ENCODE measurements around the gene RAB33B. TPM values are rescaled to one million over a fixed set of nuclear protein-coding genes. Genes with fewer than 3 reads are reported as not detected.
"Not testable (repeated sequence)": the region's sequence is repeated elsewhere in the genome, so short reads cannot be mapped to it uniquely, and the experiment has no call there.

Gene RAB33B
- 10 to 100 TPM in 2 of 3 donors, 1 to 10 TPM in 1; 9.7 to 10.9 (median 10.4) TPM for polyA plus RNA-seq (ENCODE audit: insufficient read length in 3 of 3)

DNA sequence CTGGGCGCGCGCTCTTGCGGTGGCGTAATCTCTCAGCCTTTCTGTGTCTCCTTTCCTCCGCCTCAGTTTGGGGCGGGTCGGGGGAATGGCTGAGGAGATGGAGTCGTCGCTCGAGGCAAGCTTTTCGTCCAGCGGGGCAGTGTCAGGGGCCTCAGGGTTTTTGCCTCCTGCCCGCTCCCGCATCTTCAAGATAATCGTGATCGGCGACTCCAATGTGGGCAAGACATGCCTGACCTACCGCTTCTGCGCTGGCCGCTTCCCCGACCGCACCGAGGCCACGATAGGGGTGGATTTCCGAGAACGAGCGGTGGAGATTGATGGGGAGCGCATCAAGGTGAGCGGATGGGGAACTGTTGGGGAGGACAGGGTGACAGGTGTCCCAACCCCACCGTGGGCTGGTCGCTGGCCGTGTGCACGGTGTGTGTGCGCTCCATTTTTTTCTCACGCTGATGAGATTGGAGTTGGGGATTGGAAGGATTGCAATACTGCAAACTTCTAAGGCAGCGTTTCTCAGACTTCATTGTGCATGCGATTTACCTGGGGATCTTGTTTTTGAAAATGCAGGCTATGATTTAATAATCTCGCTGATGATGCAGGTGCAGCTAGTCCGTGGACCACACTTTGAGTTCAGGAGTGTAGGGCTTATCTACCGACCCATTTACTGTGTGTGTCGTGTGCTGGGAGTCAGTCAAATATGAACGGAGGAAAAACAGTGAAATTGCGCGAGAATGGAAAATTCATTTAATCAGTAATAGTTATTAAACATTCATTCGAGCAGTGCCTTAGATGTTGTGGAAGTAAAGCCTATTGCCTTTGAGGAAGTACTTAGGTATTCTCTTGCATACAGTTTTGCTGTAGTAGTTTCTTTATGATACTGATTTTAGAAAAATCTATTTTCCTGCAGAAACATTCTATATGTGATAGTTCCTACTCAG lies at the start of gene RAB33B:
RAB33B (plus strand) TSS at position 11 of the 935 bp plus-strand sequence; CDS start at position 86, 75 bp downstream.
- DNase-seq (ENCODE audit: low read depth in 3 of 3, low spot score in 2 of 3): peak in 2 of 3 donors; percentile 20 to 41

DNA sequence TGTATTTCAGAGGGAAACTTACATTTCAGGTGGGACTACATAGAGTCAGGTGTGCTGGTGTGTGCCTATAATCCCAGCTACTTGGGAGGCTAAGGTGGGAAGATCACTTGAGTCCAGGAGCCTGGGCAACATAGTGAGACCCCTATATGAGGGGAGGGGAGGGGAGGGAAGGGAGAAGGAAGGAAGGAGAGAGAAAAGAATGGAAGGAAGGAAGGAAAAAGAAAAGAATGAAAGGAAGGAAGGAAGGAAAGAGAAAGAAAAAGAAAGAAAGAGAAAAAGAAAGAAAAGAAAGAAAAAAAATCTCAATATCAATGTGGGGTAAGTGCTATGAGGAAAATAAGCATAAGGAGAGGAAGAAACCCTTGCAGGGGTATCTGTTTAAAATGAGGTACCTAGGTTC lies 43.6 kb upstream of the RAB33B start:
- no peak for DNase-seq (ENCODE audit: low read depth in 3 of 3, low spot score in 2 of 3)

DNA sequence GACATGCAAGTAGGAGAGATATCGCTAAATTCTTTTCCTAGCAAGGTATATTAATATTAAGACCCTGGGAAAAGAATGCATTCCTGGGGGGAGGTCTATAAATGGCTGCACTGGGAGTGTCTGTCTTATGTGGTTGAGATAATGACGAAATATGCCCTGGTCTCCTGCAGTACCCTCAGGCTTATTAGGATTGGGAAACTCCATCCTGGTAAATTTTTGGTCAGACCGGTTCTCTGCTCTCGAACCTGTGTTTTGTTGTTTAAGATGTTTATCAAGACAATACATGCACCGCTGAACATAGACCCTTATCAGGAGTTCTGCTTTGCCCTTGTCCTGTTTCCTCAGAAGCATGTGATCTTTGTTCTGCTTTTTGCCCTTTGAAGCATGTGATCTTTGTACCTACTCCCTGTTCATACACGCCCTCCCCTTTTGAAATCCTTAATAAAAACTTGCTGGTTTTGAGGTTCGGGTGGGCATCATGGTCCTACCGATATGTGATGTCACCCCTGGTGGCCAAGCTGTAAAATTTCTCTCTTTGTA lies 39.2 kb upstream of the RAB33B start:
- not testable (repeated sequence) for DNase-seq (ENCODE audit: low read depth in 3 of 3, low spot score in 2 of 3)

DNA sequence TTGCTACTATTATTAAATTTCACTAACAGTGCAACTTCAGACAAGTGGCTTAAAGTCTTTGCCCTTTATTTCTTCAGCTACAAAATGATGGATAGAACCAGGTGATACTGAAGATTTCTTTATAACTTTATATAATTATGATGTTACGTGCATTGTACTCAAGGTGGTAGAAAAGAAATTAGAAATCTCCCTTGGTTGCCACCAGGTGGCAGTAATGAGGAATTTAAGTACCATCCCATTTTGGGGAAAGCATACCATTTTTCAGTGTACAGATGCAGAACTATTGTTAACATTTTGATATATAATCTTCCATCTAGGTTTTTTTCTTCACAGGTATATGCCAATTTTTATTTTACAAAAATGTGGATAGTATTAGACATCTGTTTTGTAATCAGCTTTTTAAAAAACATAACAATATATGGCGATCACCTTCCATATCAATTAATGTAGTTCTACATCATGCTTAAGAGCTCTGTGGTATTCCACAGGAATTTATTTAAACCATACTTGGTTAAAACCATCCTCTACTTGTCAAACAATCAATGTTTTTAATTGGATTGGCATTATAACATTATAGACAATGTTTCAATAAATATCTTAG lies 37.7 kb upstream of the RAB33B start:
- peak in 1 of 3 donors; percentile 19 for DNase-seq (ENCODE audit: low read depth in 3 of 3, low spot score in 2 of 3)

DNA sequence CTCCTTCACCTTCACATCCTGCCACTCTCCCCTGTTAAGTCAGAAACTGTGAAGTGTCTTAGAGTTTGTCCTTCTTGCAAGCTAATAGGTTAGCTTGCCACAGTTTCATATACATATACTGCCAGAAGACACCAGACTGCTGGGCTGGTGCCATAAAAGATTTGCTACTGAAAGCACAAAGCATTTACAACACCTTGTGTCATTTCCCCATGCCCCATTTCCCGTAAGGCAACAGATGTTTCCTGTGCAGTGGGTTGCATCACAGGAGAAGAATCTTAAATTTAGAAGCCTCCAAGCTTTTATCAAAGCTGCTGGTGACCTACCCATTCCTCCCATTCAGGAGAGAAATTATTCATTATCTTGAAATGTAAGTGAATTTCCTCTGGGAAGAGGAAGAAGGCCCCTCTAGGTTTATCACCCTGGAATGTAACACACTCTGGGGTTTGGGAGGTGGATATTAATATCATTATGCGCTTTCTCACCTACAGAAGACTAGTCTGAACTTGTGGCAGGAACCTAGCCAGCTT lies 34.5 kb upstream of the RAB33B start:
- peak in 1 of 3 donors; percentile 7 for DNase-seq (ENCODE audit: low read depth in 3 of 3, low spot score in 2 of 3)

DNA sequence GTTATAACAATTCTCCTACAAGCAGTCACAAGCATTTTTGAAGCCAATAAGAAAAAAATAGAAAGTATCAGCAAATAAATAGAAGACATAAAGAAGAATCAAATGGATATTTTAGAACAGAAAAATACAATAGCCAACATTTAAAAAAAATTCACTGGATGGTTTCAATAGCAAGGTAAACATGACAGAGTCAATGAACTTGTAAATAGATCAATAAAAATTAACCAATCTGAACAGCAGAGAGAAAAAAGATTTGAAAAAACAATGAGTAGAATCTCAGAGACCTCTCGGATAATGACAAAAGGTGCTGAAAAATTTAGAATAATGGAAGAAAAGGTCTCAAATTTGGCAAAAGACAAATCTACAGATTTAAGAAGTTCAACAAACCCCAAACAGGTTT lies 33.3 kb upstream of the RAB33B start:
- DNase-seq (ENCODE audit: low read depth in 3 of 3, low spot score in 2 of 3): no peak

DNA sequence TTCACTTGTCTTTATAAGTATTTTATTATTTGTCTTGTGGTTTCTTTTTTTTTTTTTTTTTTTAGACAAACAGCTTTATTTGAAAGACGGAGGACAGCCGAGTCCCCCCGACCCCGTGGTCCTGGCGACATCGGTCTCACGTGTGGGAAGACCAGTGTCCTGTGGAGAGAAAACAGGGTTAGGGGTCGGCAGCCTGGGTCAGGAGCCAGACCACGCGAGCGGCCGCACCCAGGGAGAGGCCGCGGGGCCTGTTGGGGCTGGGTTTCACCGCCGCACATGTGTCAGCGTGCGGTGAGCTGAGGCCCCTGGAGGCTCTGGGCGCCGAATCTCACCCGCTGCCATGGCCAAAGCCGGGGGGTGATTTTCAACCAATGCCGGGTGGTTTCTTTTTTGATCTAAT lies 17.8 kb upstream of the RAB33B start:
- no peak for DNase-seq (ENCODE audit: low read depth in 3 of 3, low spot score in 2 of 3)

DNA sequence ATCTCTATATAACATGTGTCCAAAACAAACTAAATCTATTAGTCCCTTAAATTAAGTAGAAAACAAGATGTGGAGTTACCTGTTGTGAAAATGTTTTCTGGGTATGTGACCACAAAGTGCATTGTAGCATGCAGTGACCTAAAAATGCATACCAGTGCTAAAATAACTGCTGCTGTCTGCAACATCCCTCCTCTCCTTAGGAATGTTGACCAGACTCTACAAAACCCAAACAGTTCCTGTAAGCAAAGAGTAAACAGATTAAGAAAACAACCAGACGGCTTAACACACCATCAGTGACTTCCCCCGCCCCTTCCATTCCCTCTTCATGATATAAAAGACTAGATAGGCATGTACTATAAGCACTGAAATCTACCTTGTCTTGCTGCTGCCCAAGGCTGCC lies 15.8 kb upstream of the RAB33B start:
- no peak for DNase-seq (ENCODE audit: low read depth in 3 of 3, low spot score in 2 of 3)

DNA sequence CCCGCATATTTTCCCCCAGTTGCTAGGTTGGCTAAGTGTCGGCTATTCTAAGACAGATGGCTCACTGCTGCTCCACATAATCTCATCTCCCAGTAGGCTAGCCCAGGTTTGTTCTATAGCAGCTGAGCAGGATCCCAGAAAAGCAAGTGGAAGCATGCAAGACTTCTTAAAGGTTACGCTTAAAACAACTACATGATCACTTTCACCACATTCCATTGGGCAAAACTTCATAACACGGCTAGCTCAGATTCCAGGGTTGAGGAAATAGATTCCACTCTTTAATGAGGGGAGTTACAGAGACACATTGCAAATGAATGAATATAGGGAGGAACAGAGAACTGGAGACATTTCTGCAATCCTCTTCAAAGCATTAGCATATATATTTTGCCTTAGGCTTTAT lies 12.9 kb upstream of the RAB33B start:
- DNase-seq (ENCODE audit: low read depth in 3 of 3, low spot score in 2 of 3): no peak

DNA sequence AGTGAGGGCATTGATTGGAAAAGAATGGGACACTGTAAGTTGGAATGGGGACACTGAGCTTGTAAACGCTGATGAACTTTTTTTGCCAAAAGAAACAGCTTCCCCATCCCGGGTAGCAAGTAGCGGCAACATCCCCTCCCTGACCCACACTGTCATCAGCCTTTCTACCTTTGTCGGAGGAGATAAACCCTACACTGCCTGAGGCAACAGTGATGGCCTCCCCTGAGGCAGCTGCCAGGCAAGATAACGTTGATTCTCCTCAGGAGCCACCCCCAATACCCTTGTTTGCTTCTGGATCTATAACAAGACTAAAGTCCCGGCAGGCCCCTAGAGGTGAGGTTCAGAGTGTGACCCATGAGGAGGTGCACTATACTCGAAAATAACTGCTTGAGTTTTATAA lies 10.3 kb upstream of the RAB33B start:
- no peak for DNase-seq (ENCODE audit: low read depth in 3 of 3, low spot score in 2 of 3)

DNA sequence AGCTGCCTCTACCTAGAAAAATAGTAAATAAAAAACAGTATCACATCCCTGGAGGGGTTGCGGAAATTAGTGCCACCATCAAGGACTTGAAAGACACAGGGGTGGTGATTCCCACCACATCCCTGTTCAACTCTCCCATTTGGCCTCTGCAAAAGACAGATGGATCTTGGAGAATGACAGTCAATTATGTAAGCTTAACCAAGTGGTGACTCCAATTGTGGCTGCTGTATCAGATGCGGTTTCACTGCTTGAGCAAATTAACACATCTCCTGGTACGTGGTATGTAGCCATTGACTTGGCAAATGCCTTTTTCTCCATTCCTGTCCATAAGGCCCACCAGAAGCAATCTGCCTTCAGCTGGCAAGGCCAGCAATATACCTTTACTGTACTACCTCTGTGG lies 9.0 kb upstream of the RAB33B start:
- not testable (repeated sequence) for DNase-seq (ENCODE audit: low read depth in 3 of 3, low spot score in 2 of 3)

DNA sequence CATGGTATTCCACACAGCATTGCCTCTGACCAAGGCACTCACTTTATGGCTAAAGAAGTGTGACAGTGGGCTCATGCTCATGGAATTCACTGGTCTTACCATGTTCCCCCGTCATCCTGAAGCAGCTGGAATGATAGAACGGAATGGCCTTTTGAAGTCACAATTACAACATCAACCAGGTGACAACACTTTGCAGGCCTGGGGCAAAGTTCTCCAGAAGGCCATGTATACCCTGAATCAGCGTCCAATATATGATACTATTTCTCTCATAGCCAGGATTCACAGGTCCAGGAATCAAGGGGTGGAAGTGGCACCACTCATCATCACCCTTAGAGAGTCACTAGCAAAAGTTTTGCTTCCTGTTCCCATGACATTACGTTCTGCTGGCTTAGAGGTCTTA lies 6.8 kb upstream of the RAB33B start:
- DNase-seq (ENCODE audit: low read depth in 3 of 3, low spot score in 2 of 3): not testable (repeated sequence)

DNA sequence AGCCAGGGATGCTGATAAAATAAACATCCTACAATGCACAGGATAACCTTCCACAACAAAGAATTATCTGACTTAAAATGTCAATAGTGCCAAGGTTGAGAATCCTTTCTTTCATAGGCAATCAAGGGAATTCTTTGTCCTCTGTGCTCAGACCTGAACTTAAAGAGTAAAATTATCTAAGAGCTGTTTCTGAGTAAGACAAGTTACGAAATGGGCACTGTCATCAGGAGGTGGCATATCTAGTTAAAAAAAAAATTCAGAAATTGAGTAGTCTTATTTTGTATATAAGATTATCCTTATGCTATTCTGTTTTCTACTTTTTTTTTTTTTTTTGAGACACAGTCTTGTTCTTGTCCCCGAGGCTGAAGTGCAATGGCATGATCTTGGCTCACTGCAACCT lies 3.3 kb upstream of the RAB33B start:
- no peak for DNase-seq (ENCODE audit: low read depth in 3 of 3, low spot score in 2 of 3)

DNA sequence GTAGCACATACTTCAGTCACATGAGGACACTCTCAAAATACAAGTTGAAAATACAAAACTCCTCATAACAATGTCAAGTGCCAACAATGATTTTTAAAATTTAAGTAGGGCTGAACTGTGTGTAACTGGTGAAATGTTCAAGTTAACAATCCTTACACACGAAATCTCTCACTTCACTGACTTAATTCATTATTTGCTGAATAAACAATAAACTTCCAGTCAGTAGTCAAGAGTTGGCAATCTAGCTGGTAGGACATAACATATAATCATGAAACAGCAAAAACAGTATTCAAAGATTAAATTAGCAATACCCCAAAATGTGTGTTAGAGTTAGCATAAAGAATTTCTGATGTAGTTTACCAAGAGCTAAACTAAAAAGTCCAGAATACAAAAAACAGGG lies 1.9 kb upstream of the RAB33B start:
- DNase-seq (ENCODE audit: low read depth in 3 of 3, low spot score in 2 of 3): no peak

DNA sequence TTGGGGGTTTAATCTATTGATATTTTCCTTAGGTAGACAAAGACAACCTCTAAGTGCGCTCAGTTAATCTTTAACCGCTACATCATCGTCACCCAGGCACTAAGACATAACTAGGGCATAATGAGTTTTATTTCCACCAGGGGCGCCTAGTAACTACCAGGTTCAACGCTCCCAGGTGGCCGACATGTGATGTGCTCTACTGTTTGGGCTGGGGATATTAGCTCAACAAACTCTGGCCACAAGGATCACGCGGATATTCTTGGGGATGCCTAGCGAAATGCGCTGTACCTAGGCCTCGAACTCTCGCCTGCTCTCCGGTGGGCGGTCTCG lies 915 bp upstream of the RAB33B start:
- DNase-seq (ENCODE audit: low read depth in 3 of 3, low spot score in 2 of 3): peak; percentile 44 to 53 (median 52)

DNA sequence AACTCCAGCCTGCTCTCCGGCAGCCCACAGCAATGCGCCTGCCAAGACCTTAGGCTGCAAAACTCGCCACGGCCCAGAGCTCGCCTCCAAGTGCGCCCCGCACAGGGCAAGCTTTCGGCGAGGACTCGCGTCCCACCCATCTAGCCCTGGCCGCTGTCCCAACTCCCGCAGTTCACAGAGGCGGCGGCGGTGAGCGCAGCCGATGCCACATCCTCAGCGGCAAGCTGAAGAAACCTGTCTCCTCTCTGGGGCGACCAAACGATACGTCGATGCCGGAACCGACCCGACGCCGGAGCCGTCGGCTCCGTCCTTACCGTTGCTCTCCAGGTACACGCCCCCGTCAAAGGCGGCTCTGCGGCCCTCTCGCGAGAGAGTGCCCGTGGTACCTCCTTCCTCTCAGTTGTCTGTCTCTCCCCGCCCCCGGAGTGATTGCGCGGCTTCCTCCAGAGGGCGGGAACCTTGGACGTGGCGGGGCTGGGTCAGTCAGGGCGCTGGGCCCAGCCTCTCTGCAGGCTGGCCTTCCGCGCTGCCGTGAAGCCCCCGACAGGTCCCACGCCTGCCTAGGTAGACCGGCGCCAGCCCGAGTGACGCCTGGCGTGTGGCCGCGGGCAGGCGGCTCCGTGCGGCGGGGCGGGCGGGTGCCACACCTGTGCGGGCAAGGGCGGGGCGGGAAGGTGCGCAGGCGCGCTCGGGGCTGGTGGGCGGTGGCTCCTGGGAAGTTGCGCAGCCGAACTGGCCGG lies 380 bp upstream of the RAB33B start:
- peak; percentile 87 to 92 (median 90) for DNase-seq (ENCODE audit: low read depth in 3 of 3, low spot score in 2 of 3)

DNA sequence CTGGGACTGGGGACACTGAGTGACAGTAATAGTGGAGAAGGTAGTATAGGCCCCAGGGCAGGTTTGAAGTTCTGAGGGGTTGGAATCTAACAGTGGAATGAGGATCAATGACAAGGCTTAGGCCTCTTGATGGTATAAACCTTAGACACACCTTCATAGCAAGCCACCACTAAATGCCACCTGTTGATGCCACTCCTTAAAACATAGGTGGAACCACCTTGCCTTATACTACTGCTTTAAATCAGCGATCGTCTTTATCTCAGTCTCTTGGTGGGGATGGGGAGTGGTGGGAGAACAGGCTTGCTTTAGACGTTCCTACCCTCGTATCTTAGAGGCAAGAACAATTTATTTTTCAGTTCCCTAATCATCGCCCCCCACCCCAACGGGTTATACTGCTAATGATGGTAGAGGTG lies 1.2 kb downstream of the RAB33B start:
- DNase-seq (ENCODE audit: low read depth in 3 of 3, low spot score in 2 of 3): no peak

DNA sequence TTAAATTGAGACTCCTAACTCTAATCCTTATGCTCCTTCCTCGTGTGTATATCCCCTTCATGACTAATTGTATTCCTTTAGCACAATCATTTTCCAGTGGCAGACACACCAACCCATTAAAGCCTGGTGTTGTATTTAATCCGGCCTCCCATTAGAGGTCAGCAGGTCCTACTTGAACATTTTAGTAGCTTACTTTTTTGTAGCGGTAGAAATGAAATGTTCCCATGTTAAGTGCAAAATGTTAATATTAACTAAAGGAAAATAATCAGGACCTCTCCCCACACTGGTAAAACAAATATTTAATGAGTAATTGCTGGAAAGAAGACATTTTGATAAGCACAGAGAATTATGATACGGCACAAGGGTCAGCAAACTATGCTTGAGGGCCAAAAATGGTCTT lies 3.4 kb downstream of the RAB33B start:
- DNase-seq (ENCODE audit: low read depth in 3 of 3, low spot score in 2 of 3): no peak

DNA sequence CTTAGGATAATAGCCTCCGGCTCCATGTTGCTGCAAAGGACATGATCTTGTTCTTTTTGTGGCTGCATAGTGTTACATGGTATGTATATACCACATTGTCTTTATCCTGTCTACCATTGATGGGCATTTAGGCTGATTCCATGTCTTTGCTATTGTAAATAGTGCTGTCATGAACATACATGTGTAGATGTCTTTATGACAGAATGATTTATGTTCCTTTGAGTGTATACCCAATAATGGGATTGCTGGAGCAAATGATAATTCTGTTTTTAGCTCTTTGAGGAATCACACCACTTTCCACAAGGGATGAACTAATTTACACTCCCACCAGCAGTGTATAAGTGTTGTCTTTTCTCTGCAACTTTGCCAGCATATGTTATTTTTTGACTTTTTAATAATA lies 4.6 kb downstream of the RAB33B start:
- no peak for DNase-seq (ENCODE audit: low read depth in 3 of 3, low spot score in 2 of 3)

DNA sequence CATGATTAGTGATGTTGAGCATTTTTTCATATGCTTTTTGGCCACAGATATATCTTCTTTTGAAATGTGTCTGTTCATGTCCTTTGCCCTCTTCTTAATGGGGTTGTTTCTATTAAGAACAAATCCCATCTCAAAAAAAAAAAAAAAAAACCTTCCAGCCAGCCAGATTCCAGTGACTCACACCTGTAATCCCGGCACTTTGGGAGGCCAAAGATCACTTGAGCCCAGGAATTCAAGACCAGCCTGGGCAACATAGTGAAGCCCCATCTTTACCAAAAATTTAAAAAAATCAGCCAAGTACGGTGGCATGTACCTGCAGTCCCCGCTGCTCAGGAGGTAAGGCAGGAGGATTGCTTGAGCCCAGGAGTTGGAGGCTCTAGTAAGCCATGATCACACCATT lies 5.1 kb downstream of the RAB33B start:
- no peak for DNase-seq (ENCODE audit: low read depth in 3 of 3, low spot score in 2 of 3)

DNA sequence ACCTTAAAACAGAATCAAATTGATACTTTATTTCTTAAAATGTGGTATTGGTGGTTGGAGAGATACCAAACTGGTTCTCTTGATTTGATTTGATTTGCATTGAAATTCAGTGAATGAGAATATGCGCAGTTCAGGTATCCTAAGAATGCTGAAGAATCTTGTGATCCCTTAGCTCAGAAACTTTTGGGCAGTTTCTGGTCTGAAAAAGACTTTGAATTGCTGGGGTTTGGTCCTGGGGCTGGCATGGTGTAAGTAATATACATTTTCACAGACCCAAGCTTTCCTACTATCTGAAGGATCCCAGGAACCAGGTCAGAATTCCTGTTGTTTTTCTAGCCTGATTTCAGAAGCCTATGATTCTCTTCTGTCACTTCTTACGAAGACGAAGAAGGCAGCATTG lies 6.6 kb downstream of the RAB33B start:
- DNase-seq (ENCODE audit: low read depth in 3 of 3, low spot score in 2 of 3): no peak
